ENCODE measurements around the gene GTPBP8. TPM values are rescaled to one million over a fixed set of nuclear protein-coding genes. Genes with fewer than 3 reads are reported as not detected.

GTPBP8 gene
- total RNA-seq, 1 donor from 2014 or later = 32.9 TPM

GRCh38 chr3:112972158-112972557, 18.6 kb upstream of the GTPBP8 start:
- H3F3A ChIP-seq (ENCODE audit: low read depth) = no peaks in the 10 kb centered on the region
- no peak for TF ChIP-seq EZH2phosphoT487 (IDR thresholded peaks at IDR 0.05)
- no peak for TF ChIP-seq EZH2 (IDR thresholded peaks at IDR 0.05)
- no peak for TF ChIP-seq CTCF (IDR thresholded peaks at IDR 0.05)
- Mint-ChIP-seq H3K27me3 (ENCODE audit: insufficient read depth, low read depth) (peaks cover 4% of the 10 kb centered on the region), H3K4me3 (no peak overlapping the region), H3K36me3 (no peaks in the 10 kb centered on the region), H3K4me1 (no peaks in the 10 kb centered on the region), H3K9me3 (no peaks in the 10 kb centered on the region), H3K27ac (no peak overlapping the region)
- H2AFZ ChIP-seq (replicated peaks) = no peak overlapping the region
- no peak overlapping the region for H3K9ac ChIP-seq
- H3K36me3 ChIP-seq = no peaks in the 10 kb centered on the region
- no peak overlapping the region for H3K4me2 ChIP-seq
- no peak overlapping the region for H3K27ac ChIP-seq
- no peak overlapping the region for H3K4me3 ChIP-seq
- H3K9me3 ChIP-seq (ENCODE audit: low read depth) = no peaks in the 10 kb centered on the region
- H4K20me1 ChIP-seq (ENCODE audit: low read depth) = no peaks in the 10 kb centered on the region
- H3K27me3 ChIP-seq = no peaks in the 10 kb centered on the region
- no peak for DNase-seq (ENCODE audit: low spot score)
- H3K79me2 ChIP-seq (ENCODE audit: low read depth) = no peaks in the 10 kb centered on the region
- H3K4me1 ChIP-seq = no peaks in the 10 kb centered on the region

- H3K27ac ChIP-seq = no peak overlapping the region
- H3F3A ChIP-seq (ENCODE audit: low read depth) = peaks cover 4% of the 10 kb centered on the region
- no peak overlapping the region for H3K9ac ChIP-seq
- H3K4me2 ChIP-seq = no peak overlapping the region
- H3K4me3 ChIP-seq = no peak overlapping the region
- no peak for DNase-seq (ENCODE audit: low spot score)
- H3K79me2 ChIP-seq (ENCODE audit: low read depth) = no peaks in the 10 kb centered on the region
- no peaks in the 10 kb centered on the region for H3K36me3 ChIP-seq
- no peak overlapping the region for H2AFZ ChIP-seq (replicated peaks)
- H3K27me3 Mint-ChIP-seq (ENCODE audit: insufficient read depth, low read depth) = peaks cover 6% of the 10 kb centered on the region
- no peaks in the 10 kb centered on the region for H3K9me3 Mint-ChIP-seq
- TF ChIP-seq CTCF (IDR thresholded peaks at IDR 0.05) (no peak), EZH2 (IDR thresholded peaks at IDR 0.05) (no peak), EZH2phosphoT487 (IDR thresholded peaks at IDR 0.05) (no peak)
- no peak overlapping the region for H3K27ac Mint-ChIP-seq
- H3K36me3 Mint-ChIP-seq = no peaks in the 10 kb centered on the region
- no peaks in the 10 kb centered on the region for H3K27me3 ChIP-seq
- no peak overlapping the region for H3K4me3 Mint-ChIP-seq
- no peaks in the 10 kb centered on the region for H4K20me1 ChIP-seq (ENCODE audit: low read depth)
- H3K9me3 ChIP-seq (ENCODE audit: low read depth) = no peaks in the 10 kb centered on the region
- no peaks in the 10 kb centered on the region for H3K4me1 Mint-ChIP-seq
- no peaks in the 10 kb centered on the region for H3K4me1 ChIP-seq
These were observed 17.2 kb upstream of the GTPBP8 start for GRCh38 chr3:112973325-112974177.

GRCh38 chr3:112974178-112974517, 16.6 kb upstream of the GTPBP8 start:
- Histone ChIP-seq H2AFZ (replicated peaks) (no peak overlapping the region), H3K27ac (no peak overlapping the region), H3K4me1 (no peaks in the 10 kb centered on the region), H3K4me2 (no peak overlapping the region), H3K79me2 (ENCODE audit: low read depth) (no peaks in the 10 kb centered on the region), H3K9ac (no peak overlapping the region), H3F3A (ENCODE audit: low read depth) (peaks cover 4% of the 10 kb centered on the region), H3K4me3 (no peak overlapping the region), H3K27me3 (no peaks in the 10 kb centered on the region), H3K9me3 (ENCODE audit: low read depth) (no peaks in the 10 kb centered on the region), H3K36me3 (no peaks in the 10 kb centered on the region), H4K20me1 (ENCODE audit: low read depth) (no peaks in the 10 kb centered on the region)
- Mint-ChIP-seq H3K9me3 (no peaks in the 10 kb centered on the region), H3K36me3 (no peaks in the 10 kb centered on the region), H3K4me1 (no peaks in the 10 kb centered on the region), H3K27me3 (ENCODE audit: insufficient read depth, low read depth) (peaks cover 6% of the 10 kb centered on the region), H3K27ac (no peak overlapping the region), H3K4me3 (no peak overlapping the region)
- DNase-seq (ENCODE audit: low spot score) = no peak
- TF ChIP-seq CTCF (IDR thresholded peaks at IDR 0.05) (no peak), EZH2phosphoT487 (IDR thresholded peaks at IDR 0.05) (no peak), EZH2 (IDR thresholded peaks at IDR 0.05) (no peak)
